Sigmoid colon (tissue), 4 donors: ENCODE measurements around the gene COPG2.

Experiments used
- EP300 ChIP-seq, 4 donors: sonication (generic); formaldehyde crosslinking; IDR thresholded peaks; one replicate each; pipeline ENCODE4 v1.6.1; 2017; ENCODE audit warnings: antibody characterized with exemption in 4 of 4
- POLR2A ChIP-seq, 2 donors: fragments of 450-650 bp; IDR thresholded peaks; one replicate each; pipeline ENCODE4 v1.6.1; 2016; ENCODE audit warnings: antibody characterized with exemption in 2 of 2, mild to moderate bottlenecking in 2 of 2, moderate library complexity in 2 of 2
- POLR2AphosphoS5 ChIP-seq, 4 donors: sonication (generic); formaldehyde crosslinking; IDR thresholded peaks; one replicate each; pipeline ENCODE4 v1.6.1; 2017; ENCODE audit warnings: antibody characterized with exemption in 4 of 4
- TF ChIP-seq, protein P1 (sequence below), 4 experiments: fragments of 450-650 bp in 3 of 4; fragments of 200-600 bp in 1 of 4; IDR thresholded peaks; one replicate each; pipeline ENCODE4 v1.5.1; 2016 to 2019; ENCODE audit warnings: antibody characterized with exemption in 4 of 4, mild to moderate bottlenecking in 3 of 4, moderate library complexity in 2 of 4

DNA sequence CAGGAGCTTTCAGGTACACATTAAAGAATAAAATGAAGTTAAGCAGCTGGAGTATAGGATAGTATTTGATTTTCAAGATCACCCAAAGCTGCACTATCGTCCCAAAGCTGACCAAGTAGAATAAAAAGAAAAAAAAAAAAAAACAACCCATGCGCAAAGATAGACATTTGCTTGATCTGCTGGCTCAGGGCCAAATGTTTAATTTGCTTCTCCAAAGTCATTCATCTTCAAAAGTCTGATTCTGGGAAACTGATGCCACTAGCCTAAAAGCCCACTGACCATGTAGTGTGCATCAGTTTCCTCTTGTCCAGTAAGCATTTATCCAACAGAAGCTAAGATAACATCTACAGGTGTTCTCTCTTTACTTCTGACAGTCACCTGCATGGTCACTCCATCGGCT is 162.2 kb downstream of the COPG2 start:
- TF ChIP-seq, protein P1, sequence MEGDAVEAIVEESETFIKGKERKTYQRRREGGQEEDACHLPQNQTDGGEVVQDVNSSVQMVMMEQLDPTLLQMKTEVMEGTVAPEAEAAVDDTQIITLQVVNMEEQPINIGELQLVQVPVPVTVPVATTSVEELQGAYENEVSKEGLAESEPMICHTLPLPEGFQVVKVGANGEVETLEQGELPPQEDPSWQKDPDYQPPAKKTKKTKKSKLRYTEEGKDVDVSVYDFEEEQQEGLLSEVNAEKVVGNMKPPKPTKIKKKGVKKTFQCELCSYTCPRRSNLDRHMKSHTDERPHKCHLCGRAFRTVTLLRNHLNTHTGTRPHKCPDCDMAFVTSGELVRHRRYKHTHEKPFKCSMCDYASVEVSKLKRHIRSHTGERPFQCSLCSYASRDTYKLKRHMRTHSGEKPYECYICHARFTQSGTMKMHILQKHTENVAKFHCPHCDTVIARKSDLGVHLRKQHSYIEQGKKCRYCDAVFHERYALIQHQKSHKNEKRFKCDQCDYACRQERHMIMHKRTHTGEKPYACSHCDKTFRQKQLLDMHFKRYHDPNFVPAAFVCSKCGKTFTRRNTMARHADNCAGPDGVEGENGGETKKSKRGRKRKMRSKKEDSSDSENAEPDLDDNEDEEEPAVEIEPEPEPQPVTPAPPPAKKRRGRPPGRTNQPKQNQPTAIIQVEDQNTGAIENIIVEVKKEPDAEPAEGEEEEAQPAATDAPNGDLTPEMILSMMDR (IDR thresholded peaks at IDR 0.05): no peak
- TF ChIP-seq POLR2AphosphoS5 (IDR thresholded peaks at IDR 0.05): no peak
- no peak for TF ChIP-seq POLR2A (IDR thresholded peaks at IDR 0.05)
- no peak for TF ChIP-seq EP300 (IDR thresholded peaks at IDR 0.05)
